Mesendoderm (in vitro differentiated cells): ENCODE data around the gene IRF7. TPM values are rescaled to one million over a fixed set of nuclear protein-coding genes. Genes with fewer than 3 reads are reported as not detected.

Source experiments
- DNase-seq: peaks from one replicate; pipeline ENCODE4 v3.0.0; 2013
- H2AK5ac ChIP-seq: 2 replicates; pipeline ENCODE4 v1.6.1; 2013; ENCODE audit warnings: low read length, inconsistent platforms
- H2BK120ac ChIP-seq: 2 replicates; pipeline ENCODE4 v1.6.1; 2013; ENCODE audit warnings: low read depth, mild to moderate bottlenecking, low read length, moderate library complexity, mixed read lengths
- H2BK15ac ChIP-seq: replicated peaks from 2 replicates; pipeline ENCODE4 v1.6.1; 2013; ENCODE audit warnings: low read depth, mild to moderate bottlenecking, moderate library complexity
- H2BK5ac ChIP-seq: 2 replicates; pipeline ENCODE4 v1.6.1; 2013; ENCODE audit warnings: low read length, inconsistent platforms
- H3K18ac ChIP-seq: 2 replicates; pipeline ENCODE4 v1.6.1; 2013; ENCODE audit warnings: mild to moderate bottlenecking, low read length, mixed read lengths
- H3K23ac ChIP-seq: one replicate; pipeline ENCODE4 v1.6.1; 2013; ENCODE audit warnings: low read length
- H3K27ac ChIP-seq: 2 replicates; pipeline ENCODE4 v1.5.1; 2013; ENCODE audit warnings: low read depth, mild to moderate bottlenecking, inconsistent platforms, low read length, moderate library complexity
- H3K27me3 ChIP-seq: 2 replicates; pipeline ENCODE4 v1.6.1; 2013; ENCODE audit warnings: low read length, control low read depth, mild to moderate bottlenecking, inconsistent platforms; ENCODE audit not compliant: insufficient read depth, poor library complexity
- H3K36me3 ChIP-seq: 2 replicates; pipeline ENCODE4 v1.6.1; 2013; ENCODE audit warnings: low read length, inconsistent platforms; ENCODE audit not compliant: control insufficient read depth, insufficient read depth
- H3K4ac ChIP-seq: one replicate; pipeline ENCODE4 v1.6.1; 2013; ENCODE audit warnings: low read depth, mild to moderate bottlenecking, low read length, moderate library complexity
- H3K4me1 ChIP-seq: 2 replicates; pipeline ENCODE4 v1.6.1; 2013; ENCODE audit warnings: low read depth, low read length, inconsistent platforms; ENCODE audit not compliant: control insufficient read depth
- H3K4me2 ChIP-seq: 2 replicates; pipeline ENCODE4 v1.6.1; 2013; ENCODE audit warnings: low read length
- H3K4me3 ChIP-seq: 2 replicates; pipeline ENCODE4 v1.5.1; 2013; ENCODE audit warnings: mild to moderate bottlenecking, low read length
- H3K56ac ChIP-seq: one replicate; pipeline ENCODE4 v1.6.1; 2013; ENCODE audit warnings: low read length
- H3K79me1 ChIP-seq: 2 replicates; pipeline ENCODE4 v1.6.1; 2013; ENCODE audit warnings: low read length, inconsistent platforms
- H3K79me2 ChIP-seq: 2 replicates; pipeline ENCODE4 v1.6.1; 2013; ENCODE audit warnings: mild to moderate bottlenecking, low read length; ENCODE audit not compliant: control insufficient read depth, insufficient read depth
- H3K9ac ChIP-seq: 2 replicates; pipeline ENCODE4 v1.6.1; 2013; ENCODE audit warnings: low read length, inconsistent platforms
- H4K5ac ChIP-seq: one replicate; pipeline ENCODE4 v1.6.1; 2013; ENCODE audit warnings: low read length
- H4K8ac ChIP-seq: one replicate; pipeline ENCODE4 v1.6.1; 2013; ENCODE audit warnings: low read depth, mild to moderate bottlenecking, control low read depth, low read length, moderate library complexity
- WGBS: extraction: QIAGEN DNeasy Blood & Tissue Kit; methylation state at CpG from one replicate; pipeline ENCODE4 v1.1.7; 2013; ENCODE audit warnings: low lambda C conversion rate, missing lambda C conversion rate; ENCODE audit not compliant: insufficient coverage; ENCODE audit errors: extremely low coverage; 5-methylcytosine and 5-hydroxymethylcytosine counted together
- polyA plus RNA-seq, 2 experiments: library from polyadenylated mRNA; stranded (reverse); fragments of 200-250 nt; gene quantifications; one replicate each; pipeline ENCODE4 v1.2.3, GENCODE V29; 2013

Gene IRF7
- polyA plus RNA-seq (2013, experiment 1 of 2): 4.0 TPM
- 3.8 TPM for polyA plus RNA-seq (2013, experiment 2 of 2)

- peak within 1 kb of the TSS; percentile 61 for H3K27ac ChIP-seq
Observed at GRCh38 chr11:615504-616319, at the start of gene IRF7. TSS of gene IRF7 (minus strand) at chr11:615950. CDS start at chr11:615364, 586 bp downstream.

GRCh38 chr11:665062-665703 lies 49.4 kb upstream of the IRF7 start:
- Histone ChIP-seq H3K18ac (no peak overlapping the region), H3K4me3 (no peak overlapping the region), H2BK15ac (no peak overlapping the region), H3K79me2 (peaks cover 2% of the 10 kb centered on the region), H4K5ac (no peak overlapping the region), H3K79me1 (peaks cover 2% of the 10 kb centered on the region), H3K27ac (no peak overlapping the region), H3K36me3 (peaks cover 3% of the 10 kb centered on the region), H3K23ac (no peak overlapping the region), H3K4ac (no peak overlapping the region), H4K8ac (no peak overlapping the region), H3K4me1 (no peaks in the 10 kb centered on the region), H3K27me3 (no peaks in the 10 kb centered on the region), H2BK5ac (no peak overlapping the region), H3K56ac (no peak overlapping the region), H2AK5ac (no peak overlapping the region), H3K9ac (no peak overlapping the region), H3K4me2 (no peak overlapping the region), H2BK120ac (no peak overlapping the region)
- DNase-seq: no peak
- WGBS: no CpG with 5 or more reads among the region's 15 CpGs

More at GRCh38 chr11:615504-616319, at the start of gene IRF7:
- no peaks in the 10 kb centered on the region for H3K79me2 ChIP-seq
- peaks cover 2% of the 10 kb centered on the region for H3K79me1 ChIP-seq
- no peak within 1 kb of the TSS for H4K8ac ChIP-seq
- H3K56ac ChIP-seq: peak within 1 kb of the TSS; percentile 94
- H3K27me3 ChIP-seq: no peaks in the 10 kb centered on the region
- peak within 1 kb of the TSS; percentile 69 for H3K4me3 ChIP-seq
- H3K4ac ChIP-seq: no peak within 1 kb of the TSS
- H4K5ac ChIP-seq: no peak within 1 kb of the TSS
- H3K23ac ChIP-seq: peak within 1 kb of the TSS; percentile 45
- peak within 1 kb of the TSS; percentile 80 for H3K4me2 ChIP-seq
- H2BK120ac ChIP-seq: no peak within 1 kb of the TSS
- DNase-seq: peak; percentile 92
- peak within 1 kb of the TSS; percentile 88 for H3K9ac ChIP-seq
- peak within 1 kb of the TSS; percentile 61 for H3K18ac ChIP-seq
- peaks cover 1% of the 10 kb centered on the region for H3K36me3 ChIP-seq
- no peak within 1 kb of the TSS for H2BK15ac ChIP-seq
- WGBS: no CpG with 5 or more reads among the region's 66 CpGs
- H3K4me1 ChIP-seq: no peaks in the 10 kb centered on the region
- no peak within 1 kb of the TSS for H2AK5ac ChIP-seq
- H2BK5ac ChIP-seq: no peak within 1 kb of the TSS

DNA sequence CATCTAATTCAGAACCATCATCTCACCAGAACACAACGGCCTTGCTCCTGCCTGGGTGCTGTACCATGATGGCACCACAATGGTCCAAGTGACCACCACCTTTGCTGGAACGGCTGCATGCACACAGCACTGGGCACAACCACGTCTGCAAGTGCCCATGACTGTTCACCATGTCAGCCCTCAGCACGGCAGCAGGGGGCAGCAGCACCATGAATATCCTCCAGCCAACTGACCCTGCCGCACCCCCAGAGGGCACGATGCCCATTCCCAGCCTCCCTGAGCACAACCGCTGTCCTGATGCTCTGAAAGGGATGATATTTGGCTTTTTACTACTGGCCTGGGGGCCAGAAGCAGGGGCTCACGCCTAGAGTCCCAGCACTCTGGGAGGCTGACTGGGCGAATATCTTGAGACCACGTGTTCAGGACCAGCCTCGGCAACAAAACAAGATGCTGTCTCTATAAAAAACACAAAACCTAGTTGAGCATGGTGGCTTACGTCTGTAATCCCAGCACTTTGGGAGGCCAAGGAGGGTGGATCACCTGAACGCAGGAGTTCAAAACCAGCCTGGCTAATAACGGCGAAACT lies 47.0 kb upstream of the IRF7 start:
- peak; percentile 54 for DNase-seq
- no peak overlapping the region for H3K23ac ChIP-seq
- no peak overlapping the region for H3K27ac ChIP-seq

GRCh38 chr11:660681-661444 lies 45.1 kb upstream of the IRF7 start:
- Histone ChIP-seq H2BK15ac (no peak overlapping the region), H3K9ac (no peak overlapping the region), H3K4me1 (no peaks in the 10 kb centered on the region), H3K27me3 (no peaks in the 10 kb centered on the region), H3K27ac (no peak overlapping the region), H4K8ac (no peak overlapping the region), H3K23ac (no peak overlapping the region), H3K18ac (no peak overlapping the region), H3K79me2 (peaks cover 2% of the 10 kb centered on the region), H2AK5ac (no peak overlapping the region), H2BK120ac (no peak overlapping the region), H3K4me3 (no peak overlapping the region), H4K5ac (no peak overlapping the region), H3K79me1 (peaks cover 2% of the 10 kb centered on the region), H3K56ac (no peak overlapping the region), H3K4ac (no peak overlapping the region), H3K36me3 (peaks cover 3% of the 10 kb centered on the region), H3K4me2 (no peak overlapping the region), H2BK5ac (no peak overlapping the region)
- no peak for DNase-seq
- no CpG with 5 or more reads among the region's 19 CpGs for WGBS

More for the DNA sequence above, 47.0 kb upstream of the IRF7 start:
- WGBS: no CpG with 5 or more reads among the region's 15 CpGs
- no peak overlapping the region for H2BK120ac ChIP-seq
- no peak overlapping the region for H3K4me2 ChIP-seq
- peaks cover 2% of the 10 kb centered on the region for H3K79me2 ChIP-seq
- H3K4me3 ChIP-seq: no peak overlapping the region
- H3K79me1 ChIP-seq: peaks cover 2% of the 10 kb centered on the region
- no peak overlapping the region for H3K9ac ChIP-seq
- H3K4ac ChIP-seq: no peak overlapping the region
- H4K5ac ChIP-seq: no peak overlapping the region
- H2BK5ac ChIP-seq: no peak overlapping the region
- H3K18ac ChIP-seq: no peak overlapping the region
- no peak overlapping the region for H2BK15ac ChIP-seq
- no peak overlapping the region for H3K56ac ChIP-seq
- H3K27me3 ChIP-seq: no peaks in the 10 kb centered on the region
- H3K4me1 ChIP-seq: no peaks in the 10 kb centered on the region
- no peak overlapping the region for H2AK5ac ChIP-seq
- H4K8ac ChIP-seq: no peak overlapping the region
- peaks cover 3% of the 10 kb centered on the region for H3K36me3 ChIP-seq

- Histone ChIP-seq H3K4me2 (no peak overlapping the region), H2AK5ac (no peak overlapping the region), H3K27ac (no peak overlapping the region), H3K4me3 (no peak overlapping the region), H3K79me1 (peaks cover 2% of the 10 kb centered on the region), H4K8ac (no peak overlapping the region), H3K36me3 (no peaks in the 10 kb centered on the region), H3K27me3 (no peaks in the 10 kb centered on the region), H3K79me2 (peaks cover 2% of the 10 kb centered on the region), H2BK5ac (no peak overlapping the region), H2BK15ac (no peak overlapping the region), H3K18ac (no peak overlapping the region), H3K9ac (no peak overlapping the region), H3K56ac (no peak overlapping the region), H4K5ac (no peak overlapping the region), H3K23ac (no peak overlapping the region), H3K4ac (no peak overlapping the region), H3K4me1 (no peaks in the 10 kb centered on the region), H2BK120ac (no peak overlapping the region)
- WGBS: no CpG with 5 or more reads among the region's 19 CpGs
- no peak for DNase-seq
Observed at GRCh38 chr11:660281-660680, 44.5 kb upstream of the IRF7 start.
